ENCODE measurements around the gene MYRIP.
A peak's percentile ranks its signal among the peaks of the same experiment; 100 is the strongest.

MYRIP gene

GRCh38 chr3:40097131-40098117, 288.0 kb downstream of the MYRIP start:
- WGBS (ENCODE audit: insufficient coverage, insufficient read length) = no CpG with 5 or more reads among the region's 9 CpGs
- H3K4me3 ChIP-seq (ENCODE audit: low read length) = no peak overlapping the region

GRCh38 chr3:40098261-40098759, 288.9 kb downstream of the MYRIP start:
- Histone ChIP-seq H3K27me3 (ENCODE audit: control insufficient read depth, insufficient read depth, low read length) (no peaks in the 10 kb centered on the region), H3K36me3 (ENCODE audit: control insufficient read depth, insufficient read depth, low read length) (no peaks in the 10 kb centered on the region), H3K4me1 (ENCODE audit: control insufficient read depth, insufficient read depth, low read length) (no peaks in the 10 kb centered on the region)

More at GRCh38 chr3:40097131-40098117, 288.0 kb downstream of the MYRIP start:
- DNase-seq (ENCODE audit: low read depth, low spot score) = no peak
- H3K4me1 ChIP-seq (ENCODE audit: control insufficient read depth, insufficient read depth, low read length) = no peaks in the 10 kb centered on the region
- H3K9me3 ChIP-seq (ENCODE audit: control insufficient read depth, insufficient read depth, low read length) = no peaks in the 10 kb centered on the region
- no peaks in the 10 kb centered on the region for H3K36me3 ChIP-seq (ENCODE audit: control insufficient read depth, insufficient read depth, low read length)
- H3K27ac ChIP-seq (ENCODE audit: low read length) = no peak overlapping the region
- H3K27me3 ChIP-seq (ENCODE audit: control insufficient read depth, insufficient read depth, low read length) = no peaks in the 10 kb centered on the region

GRCh38 chr3:40099871-40100270, 290.5 kb downstream of the MYRIP start:
- H3K4me1 ChIP-seq (ENCODE audit: control insufficient read depth, insufficient read depth, low read length) = no peaks in the 10 kb centered on the region
- H3K4me3 ChIP-seq (ENCODE audit: low read length) = no peak overlapping the region
- H3K27ac ChIP-seq (ENCODE audit: low read length) = no peak overlapping the region
- H3K9me3 ChIP-seq (ENCODE audit: control insufficient read depth, insufficient read depth, low read length) = no peaks in the 10 kb centered on the region
- no peaks in the 10 kb centered on the region for H3K27me3 ChIP-seq (ENCODE audit: control insufficient read depth, insufficient read depth, low read length)
- no peaks in the 10 kb centered on the region for H3K36me3 ChIP-seq (ENCODE audit: control insufficient read depth, insufficient read depth, low read length)
- no peak for DNase-seq (ENCODE audit: low read depth, low spot score)
- whole genome bisulfite sequencing (ENCODE audit: insufficient coverage, insufficient read length) = no CpG with 5 or more reads among the region's 7 CpGs

More at GRCh38 chr3:40098261-40098759, 288.9 kb downstream of the MYRIP start:
- Histone ChIP-seq H3K4me3 (ENCODE audit: low read length) (no peak overlapping the region), H3K27ac (ENCODE audit: low read length) (no peak overlapping the region), H3K9me3 (ENCODE audit: control insufficient read depth, insufficient read depth, low read length) (no peaks in the 10 kb centered on the region)
- no peak for DNase-seq (ENCODE audit: low read depth, low spot score)

- Histone ChIP-seq H3K36me3 (ENCODE audit: control insufficient read depth, insufficient read depth, low read length) (no peaks in the 10 kb centered on the region), H3K4me1 (ENCODE audit: control insufficient read depth, insufficient read depth, low read length) (no peaks in the 10 kb centered on the region), H3K9me3 (ENCODE audit: control insufficient read depth, insufficient read depth, low read length) (no peaks in the 10 kb centered on the region), H3K4me3 (ENCODE audit: low read length) (no peak overlapping the region), H3K27ac (ENCODE audit: low read length) (no peak overlapping the region), H3K27me3 (ENCODE audit: control insufficient read depth, insufficient read depth, low read length) (no peaks in the 10 kb centered on the region)
- DNase-seq (ENCODE audit: low read depth, low spot score) = no peak
Observed at GRCh38 chr3:40102182-40102581, 292.8 kb downstream of the MYRIP start.

GRCh38 chr3:40103829-40104228, 294.4 kb downstream of the MYRIP start:
- Histone ChIP-seq H3K36me3 (ENCODE audit: control insufficient read depth, insufficient read depth, low read length) (no peaks in the 10 kb centered on the region), H3K4me3 (ENCODE audit: low read length) (no peak overlapping the region), H3K27ac (ENCODE audit: low read length) (no peak overlapping the region), H3K4me1 (ENCODE audit: control insufficient read depth, insufficient read depth, low read length) (no peaks in the 10 kb centered on the region), H3K27me3 (ENCODE audit: control insufficient read depth, insufficient read depth, low read length) (no peaks in the 10 kb centered on the region), H3K9me3 (ENCODE audit: control insufficient read depth, insufficient read depth, low read length) (no peaks in the 10 kb centered on the region)
- DNase-seq (ENCODE audit: low read depth, low spot score) = no peak

- no peaks in the 10 kb centered on the region for H3K27me3 ChIP-seq (ENCODE audit: control insufficient read depth, insufficient read depth, low read length)
- no peaks in the 10 kb centered on the region for H3K9me3 ChIP-seq (ENCODE audit: control insufficient read depth, insufficient read depth, low read length)
- no CpG with 5 or more reads among the region's 4 CpGs for WGBS (ENCODE audit: insufficient coverage, insufficient read length)
- no peak for DNase-seq (ENCODE audit: low read depth, low spot score)
- no peaks in the 10 kb centered on the region for H3K36me3 ChIP-seq (ENCODE audit: control insufficient read depth, insufficient read depth, low read length)
- H3K4me3 ChIP-seq (ENCODE audit: low read length) = no peak overlapping the region
- H3K4me1 ChIP-seq (ENCODE audit: control insufficient read depth, insufficient read depth, low read length) = no peaks in the 10 kb centered on the region
- H3K27ac ChIP-seq (ENCODE audit: low read length) = no peak overlapping the region
Observed at GRCh38 chr3:40104441-40104840, 295.0 kb downstream of the MYRIP start.

- Histone ChIP-seq H3K36me3 (ENCODE audit: control insufficient read depth, insufficient read depth, low read length) (no peaks in the 10 kb centered on the region), H3K9me3 (ENCODE audit: control insufficient read depth, insufficient read depth, low read length) (no peaks in the 10 kb centered on the region), H3K4me1 (ENCODE audit: control insufficient read depth, insufficient read depth, low read length) (no peaks in the 10 kb centered on the region; the same call in 1 of the 2 replicates), H3K4me3 (ENCODE audit: low read length) (no peak overlapping the region), H3K27ac (ENCODE audit: low read length) (no peak overlapping the region), H3K27me3 (ENCODE audit: control insufficient read depth, insufficient read depth, low read length) (no peaks in the 10 kb centered on the region)
- DNase-seq (ENCODE audit: low read depth, low spot score) = no peak
- no CpG with 5 or more reads among the region's 1 CpG for WGBS (ENCODE audit: insufficient coverage, insufficient read length)
Observed at GRCh38 chr3:40108643-40109042, 299.2 kb downstream of the MYRIP start.

- Histone ChIP-seq H3K36me3 (ENCODE audit: control insufficient read depth, insufficient read depth, low read length) (no peaks in the 10 kb centered on the region), H3K9me3 (ENCODE audit: control insufficient read depth, insufficient read depth, low read length) (no peaks in the 10 kb centered on the region), H3K27me3 (ENCODE audit: control insufficient read depth, insufficient read depth, low read length) (no peaks in the 10 kb centered on the region), H3K4me1 (ENCODE audit: control insufficient read depth, insufficient read depth, low read length) (no peaks in the 10 kb centered on the region; the same call in 1 of the 2 replicates), H3K27ac (ENCODE audit: low read length) (no peak overlapping the region), H3K4me3 (ENCODE audit: low read length) (no peak overlapping the region)
- peak; percentile 22 for DNase-seq (ENCODE audit: low read depth, low spot score)
Observed at GRCh38 chr3:40109641-40110490, 300.5 kb downstream of the MYRIP start.

GRCh38 chr3:40116478-40117177, 307.2 kb downstream of the MYRIP start:
- Histone ChIP-seq H3K9me3 (ENCODE audit: control insufficient read depth, insufficient read depth, low read length) (no peaks in the 10 kb centered on the region), H3K36me3 (ENCODE audit: control insufficient read depth, insufficient read depth, low read length) (no peaks in the 10 kb centered on the region), H3K27ac (ENCODE audit: low read length) (no peak overlapping the region), H3K27me3 (ENCODE audit: control insufficient read depth, insufficient read depth, low read length) (no peaks in the 10 kb centered on the region), H3K4me1 (ENCODE audit: control insufficient read depth, insufficient read depth, low read length) (no peaks in the 10 kb centered on the region), H3K4me3 (ENCODE audit: low read length) (no peak overlapping the region)
- no CpG with 5 or more reads among the region's 9 CpGs for WGBS (ENCODE audit: insufficient coverage, insufficient read length)
- no peak for DNase-seq (ENCODE audit: low read depth, low spot score)

GRCh38 chr3:40118091-40118490, 308.7 kb downstream of the MYRIP start:
- Histone ChIP-seq H3K27me3 (ENCODE audit: control insufficient read depth, insufficient read depth, low read length) (no peaks in the 10 kb centered on the region), H3K4me1 (ENCODE audit: control insufficient read depth, insufficient read depth, low read length) (no peaks in the 10 kb centered on the region), H3K9me3 (ENCODE audit: control insufficient read depth, insufficient read depth, low read length) (no peaks in the 10 kb centered on the region), H3K36me3 (ENCODE audit: control insufficient read depth, insufficient read depth, low read length) (no peaks in the 10 kb centered on the region), H3K27ac (ENCODE audit: low read length) (no peak overlapping the region), H3K4me3 (ENCODE audit: low read length) (no peak overlapping the region)
- no CpG with 5 or more reads among the region's 2 CpGs for WGBS (ENCODE audit: insufficient coverage, insufficient read length)
- no peak for DNase-seq (ENCODE audit: low read depth, low spot score)

Data from iPS DF 6.9 (cell line).